Stimulated activated CD4-positive, alpha-beta T cell treated with anti-CD3 and anti-CD28 coated beads, Interleukin-1b, Interleukin-23, amount 100 ng/mL, for 1 hour (primary cell): ENCODE results near the gene MBTD1.

ENCODE experiments used
- DNase-seq, 2 donors: peaks; one replicate each; pipeline ENCODE4 v3.0.0-alpha.2; 2020; ENCODE audit warnings: low read depth in 2 of 2

The MBTD1 gene

GRCh38 chr17:51147650-51148049, 112.2 kb downstream of the MBTD1 start:
- no peak for DNase-seq

GRCh38 chr17:51144266-51145022, 115.4 kb downstream of the MBTD1 start:
- DNase-seq, result no peak

- DNase-seq, result no peak
Measured at GRCh38 chr17:51142597-51142996, 117.3 kb downstream of the MBTD1 start.

GRCh38 chr17:51135956-51136355, 123.9 kb downstream of the MBTD1 start:
- no peak for DNase-seq

GRCh38 chr17:51133365-51133764, 126.5 kb downstream of the MBTD1 start:
- no peak for DNase-seq

GRCh38 chr17:51132964-51133319, 126.9 kb downstream of the MBTD1 start:
- DNase-seq, result no peak

- DNase-seq, result no peak
Measured at GRCh38 chr17:51128076-51128475, 131.8 kb downstream of the MBTD1 start.
